ENCODE measurements around the gene SLC6A3.

Gene SLC6A3

GRCh38 chr5:1466631-1467265, 21.5 kb upstream of the SLC6A3 start:
- H3K27me3 ChIP-seq (ENCODE audit: low read depth, low read length): no peaks in the 10 kb centered on the region
- no peak overlapping the region for H2AFZ ChIP-seq (ENCODE audit: low read depth, low read length)
- H3K36me3 ChIP-seq (replicated peaks; ENCODE audit: low read depth, low read length): peaks cover 91% of the 10 kb centered on the region
- H4K20me1 ChIP-seq (ENCODE audit: insufficient read depth, low read length): no peaks in the 10 kb centered on the region
- H3K9ac ChIP-seq (ENCODE audit: low read length): no peak overlapping the region
- no peak overlapping the region for H3K27ac ChIP-seq (ENCODE audit: low read length)
- peaks cover 10% of the 10 kb centered on the region; the same call in 1 of the 2 replicates for H3K4me1 ChIP-seq (ENCODE audit: low read length)
- H3K4me2 ChIP-seq (ENCODE audit: low read length): no peak overlapping the region
- no peak overlapping the region for H3K4me3 ChIP-seq (ENCODE audit: low read length)
- no peaks in the 10 kb centered on the region; the same call in 1 of the 2 replicates for H3K79me2 ChIP-seq (ENCODE audit: low read length)
- H3K9me3 ChIP-seq (ENCODE audit: insufficient read depth, low read length): no peaks in the 10 kb centered on the region
- TF ChIP-seq EZH2phosphoT487 (IDR thresholded peaks at IDR 0.05; ENCODE audit: low read depth): no peak
- no peak for TF ChIP-seq CTCF (IDR thresholded peaks at IDR 0.05; ENCODE audit: low read depth, low read length)

GRCh38 chr5:1465966-1466471, 20.8 kb upstream of the SLC6A3 start:
- Histone ChIP-seq H3K36me3 (replicated peaks; ENCODE audit: low read depth, low read length) (peaks cover 93% of the 10 kb centered on the region), H3K9me3 (ENCODE audit: insufficient read depth, low read length) (no peaks in the 10 kb centered on the region), H3K27me3 (ENCODE audit: low read depth, low read length) (no peaks in the 10 kb centered on the region), H3K79me2 (ENCODE audit: low read length) (no peaks in the 10 kb centered on the region), H3K27ac (ENCODE audit: low read length) (no peak overlapping the region), H2AFZ (ENCODE audit: low read depth, low read length) (no peak overlapping the region), H3K4me3 (ENCODE audit: low read length) (no peak overlapping the region), H3K9ac (ENCODE audit: low read length) (no peak overlapping the region), H4K20me1 (ENCODE audit: insufficient read depth, low read length) (no peaks in the 10 kb centered on the region), H3K4me2 (ENCODE audit: low read length) (no peak overlapping the region), H3K4me1 (ENCODE audit: low read length) (peaks cover 10% of the 10 kb centered on the region; the same call in 1 of the 2 replicates)
- TF ChIP-seq EZH2phosphoT487 (IDR thresholded peaks at IDR 0.05; ENCODE audit: low read depth) (no peak), CTCF (IDR thresholded peaks at IDR 0.05; ENCODE audit: low read depth, low read length) (no peak)

- Histone ChIP-seq H3K4me1 (ENCODE audit: low read length) (peaks cover 4% of the 10 kb centered on the region; the same call in 1 of the 2 replicates), H3K79me2 (ENCODE audit: low read length) (no peaks in the 10 kb centered on the region), H3K4me3 (ENCODE audit: low read length) (no peak overlapping the region), H4K20me1 (ENCODE audit: insufficient read depth, low read length) (no peaks in the 10 kb centered on the region), H3K9ac (ENCODE audit: low read length) (no peak overlapping the region), H3K4me2 (ENCODE audit: low read length) (no peak overlapping the region), H2AFZ (ENCODE audit: low read depth, low read length) (no peak overlapping the region), H3K9me3 (ENCODE audit: insufficient read depth, low read length) (no peaks in the 10 kb centered on the region), H3K27ac (ENCODE audit: low read length) (no peak overlapping the region), H3K27me3 (ENCODE audit: low read depth, low read length) (no peaks in the 10 kb centered on the region), H3K36me3 (replicated peaks; ENCODE audit: low read depth, low read length) (peaks cover 93% of the 10 kb centered on the region)
- TF ChIP-seq CTCF (IDR thresholded peaks at IDR 0.05; ENCODE audit: low read depth, low read length): no peak
- TF ChIP-seq EZH2phosphoT487 (IDR thresholded peaks at IDR 0.05; ENCODE audit: low read depth): no peak
Measured at GRCh38 chr5:1465117-1465516, 19.9 kb upstream of the SLC6A3 start.

- Histone ChIP-seq H3K27me3 (ENCODE audit: low read depth, low read length) (no peaks in the 10 kb centered on the region), H3K4me3 (ENCODE audit: low read length) (no peak overlapping the region), H3K79me2 (ENCODE audit: low read length) (no peaks in the 10 kb centered on the region), H2AFZ (ENCODE audit: low read depth, low read length) (no peak overlapping the region), H3K9me3 (ENCODE audit: insufficient read depth, low read length) (no peaks in the 10 kb centered on the region), H3K36me3 (replicated peaks; ENCODE audit: low read depth, low read length) (peaks cover 97% of the 10 kb centered on the region), H3K27ac (ENCODE audit: low read length) (no peak overlapping the region), H3K9ac (ENCODE audit: low read length) (no peak overlapping the region), H3K4me1 (ENCODE audit: low read length) (no peaks in the 10 kb centered on the region), H4K20me1 (ENCODE audit: insufficient read depth, low read length) (no peaks in the 10 kb centered on the region), H3K4me2 (ENCODE audit: low read length) (no peak overlapping the region)
- TF ChIP-seq EZH2phosphoT487 (IDR thresholded peaks at IDR 0.05; ENCODE audit: low read depth) (no peak), CTCF (IDR thresholded peaks at IDR 0.05; ENCODE audit: low read depth, low read length) (no peak)
Measured at GRCh38 chr5:1464511-1464910, 19.3 kb upstream of the SLC6A3 start.

All from OCI-LY3 (cell line).